ENCODE data around the gene IQGAP2.

- TF ChIP-seq CTCF (IDR thresholded peaks at IDR 0.05) = no peak
- TF ChIP-seq POLR2AphosphoS5 (IDR thresholded peaks at IDR 0.05) = no peak
- TF ChIP-seq POLR2A (IDR thresholded peaks at IDR 0.05) = no peak
Measured at GRCh38 chr5:76504901-76505564, 101.9 kb downstream of the IQGAP2 start.
